ENCODE results near the gene PCGF1.

The PCGF1 gene

GRCh38 chr2:74535440-74535965, 28.0 kb upstream of the PCGF1 start:
- no peaks in the 10 kb centered on the region for H4K20me1 ChIP-seq (ENCODE audit: insufficient read depth, low read length)
- peaks cover 31% of the 10 kb centered on the region for H3K36me3 ChIP-seq (ENCODE audit: insufficient read depth, low read length)
- no peaks in the 10 kb centered on the region for H3K9me3 ChIP-seq (ENCODE audit: insufficient read depth, low read length, severe bottlenecking)
- ATAC-seq (ENCODE audit: insufficient read depth, low read depth) (no peak), DNase-seq (no peak)
- peaks cover 8% of the 10 kb centered on the region for H3K79me2 ChIP-seq (ENCODE audit: insufficient read depth, low read length)
- H2AFZ ChIP-seq (ENCODE audit: low read depth, low read length) = no peak overlapping the region
- H3K9ac ChIP-seq (ENCODE audit: low read depth, low read length) = no peak overlapping the region
- peaks cover 16% of the 10 kb centered on the region for H3K4me1 ChIP-seq (ENCODE audit: insufficient read depth, low read length)
- H3K4me2 ChIP-seq (ENCODE audit: insufficient read depth, low read length) = no peak overlapping the region
- TF ChIP-seq, protein P1, sequence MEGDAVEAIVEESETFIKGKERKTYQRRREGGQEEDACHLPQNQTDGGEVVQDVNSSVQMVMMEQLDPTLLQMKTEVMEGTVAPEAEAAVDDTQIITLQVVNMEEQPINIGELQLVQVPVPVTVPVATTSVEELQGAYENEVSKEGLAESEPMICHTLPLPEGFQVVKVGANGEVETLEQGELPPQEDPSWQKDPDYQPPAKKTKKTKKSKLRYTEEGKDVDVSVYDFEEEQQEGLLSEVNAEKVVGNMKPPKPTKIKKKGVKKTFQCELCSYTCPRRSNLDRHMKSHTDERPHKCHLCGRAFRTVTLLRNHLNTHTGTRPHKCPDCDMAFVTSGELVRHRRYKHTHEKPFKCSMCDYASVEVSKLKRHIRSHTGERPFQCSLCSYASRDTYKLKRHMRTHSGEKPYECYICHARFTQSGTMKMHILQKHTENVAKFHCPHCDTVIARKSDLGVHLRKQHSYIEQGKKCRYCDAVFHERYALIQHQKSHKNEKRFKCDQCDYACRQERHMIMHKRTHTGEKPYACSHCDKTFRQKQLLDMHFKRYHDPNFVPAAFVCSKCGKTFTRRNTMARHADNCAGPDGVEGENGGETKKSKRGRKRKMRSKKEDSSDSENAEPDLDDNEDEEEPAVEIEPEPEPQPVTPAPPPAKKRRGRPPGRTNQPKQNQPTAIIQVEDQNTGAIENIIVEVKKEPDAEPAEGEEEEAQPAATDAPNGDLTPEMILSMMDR (IDR thresholded peaks at IDR 0.05; ENCODE audit: borderline replicate concordance, extremely low read depth, low read length, poor library complexity, severe bottlenecking) = no peak
- TF ChIP-seq EZH2 (IDR thresholded peaks at IDR 0.05; ENCODE audit: borderline replicate concordance, low read depth, low read length, severe bottlenecking) = no peak
- peaks cover 5% of the 10 kb centered on the region for H3K27me3 ChIP-seq (ENCODE audit: insufficient read depth, low read length, poor library complexity)
- H3K27ac ChIP-seq (ENCODE audit: low read length) = no peak overlapping the region
- no peak overlapping the region for H3K4me3 ChIP-seq (ENCODE audit: low read depth in 1 of 2, low read length in 2 of 2)

DNA sequence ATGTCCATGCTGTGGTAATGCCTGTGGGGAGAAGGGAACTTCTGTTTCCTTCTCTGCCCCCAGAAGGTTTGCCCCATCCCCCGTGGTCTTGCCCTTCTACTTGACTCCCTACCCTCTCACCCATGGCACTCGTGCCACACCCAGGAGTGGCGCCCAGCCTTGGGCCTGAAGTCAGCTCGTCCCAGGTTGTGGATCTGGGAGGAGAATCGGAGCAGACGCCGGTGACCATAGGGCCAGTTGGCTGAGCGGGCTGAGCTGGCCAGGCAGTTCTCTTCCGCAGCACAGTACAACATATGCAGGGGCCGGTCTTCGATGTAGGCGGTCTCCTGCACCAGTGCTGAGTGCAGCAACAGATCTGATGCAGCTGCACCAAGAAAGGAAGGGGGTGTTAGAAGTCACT, 26.9 kb upstream of the PCGF1 start:
- no peaks in the 10 kb centered on the region for H3K9me3 ChIP-seq (ENCODE audit: insufficient read depth, low read length, severe bottlenecking)
- H3K9ac ChIP-seq (ENCODE audit: low read depth, low read length) = no peak overlapping the region
- no peak for TF ChIP-seq EZH2 (IDR thresholded peaks at IDR 0.05; ENCODE audit: borderline replicate concordance, low read depth, low read length, severe bottlenecking)
- TF ChIP-seq, protein P1 (IDR thresholded peaks at IDR 0.05; ENCODE audit: borderline replicate concordance, extremely low read depth, low read length, poor library complexity, severe bottlenecking) = no peak
- H3K79me2 ChIP-seq (ENCODE audit: insufficient read depth, low read length) = peaks cover 19% of the 10 kb centered on the region
- H2AFZ ChIP-seq (ENCODE audit: low read depth, low read length) = no peak overlapping the region
- no peak overlapping the region for H3K27ac ChIP-seq (ENCODE audit: low read length)
- peaks cover 31% of the 10 kb centered on the region for H3K36me3 ChIP-seq (ENCODE audit: insufficient read depth, low read length)
- no peaks in the 10 kb centered on the region for H4K20me1 ChIP-seq (ENCODE audit: insufficient read depth, low read length)
- peaks cover 18% of the 10 kb centered on the region for H3K4me1 ChIP-seq (ENCODE audit: insufficient read depth, low read length)
- H3K4me2 ChIP-seq (ENCODE audit: insufficient read depth, low read length) = no peak overlapping the region
- DNase-seq (no peak), ATAC-seq (ENCODE audit: insufficient read depth, low read depth) (no peak)
- peaks cover 5% of the 10 kb centered on the region for H3K27me3 ChIP-seq (ENCODE audit: insufficient read depth, low read length, poor library complexity)
- H3K4me3 ChIP-seq (ENCODE audit: low read depth in 1 of 2, low read length in 2 of 2) = no peak overlapping the region

DNA sequence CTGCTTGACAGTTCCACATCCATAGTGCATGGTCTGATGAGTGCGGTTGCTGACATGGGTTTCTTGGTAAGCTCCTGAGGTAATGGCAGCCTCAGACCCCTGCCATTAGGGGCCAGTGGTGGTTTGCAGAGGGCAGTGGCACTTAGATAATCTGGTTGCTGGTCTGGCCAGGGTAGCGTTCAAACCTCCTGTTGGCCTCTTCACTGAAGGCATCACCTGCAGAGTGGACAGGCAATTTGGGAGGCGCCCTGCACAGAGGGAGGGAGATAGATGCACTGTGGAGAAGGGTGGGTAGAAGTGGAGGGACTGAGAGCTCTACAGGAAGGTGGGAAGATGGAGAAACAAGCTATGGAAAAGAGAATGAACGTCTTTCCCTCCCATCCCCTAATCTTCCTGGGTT, 26.0 kb upstream of the PCGF1 start:
- no peak overlapping the region for H3K4me2 ChIP-seq (ENCODE audit: insufficient read depth, low read length)
- no peak for TF ChIP-seq EZH2 (IDR thresholded peaks at IDR 0.05; ENCODE audit: borderline replicate concordance, low read depth, low read length, severe bottlenecking)
- TF ChIP-seq, protein P1 (IDR thresholded peaks at IDR 0.05; ENCODE audit: borderline replicate concordance, extremely low read depth, low read length, poor library complexity, severe bottlenecking) = no peak
- no peaks in the 10 kb centered on the region for H3K9me3 ChIP-seq (ENCODE audit: insufficient read depth, low read length, severe bottlenecking)
- ATAC-seq (ENCODE audit: insufficient read depth, low read depth) (no peak), DNase-seq (no peak)
- H3K27ac ChIP-seq (ENCODE audit: low read length) = no peak overlapping the region
- no peak overlapping the region for H3K9ac ChIP-seq (ENCODE audit: low read depth, low read length)
- H2AFZ ChIP-seq (ENCODE audit: low read depth, low read length) = no peak overlapping the region
- H3K36me3 ChIP-seq (ENCODE audit: insufficient read depth, low read length) = peaks cover 39% of the 10 kb centered on the region
- peaks cover 22% of the 10 kb centered on the region for H3K4me1 ChIP-seq (ENCODE audit: insufficient read depth, low read length)
- H3K79me2 ChIP-seq (ENCODE audit: insufficient read depth, low read length) = peaks cover 29% of the 10 kb centered on the region
- peaks cover 5% of the 10 kb centered on the region for H3K27me3 ChIP-seq (ENCODE audit: insufficient read depth, low read length, poor library complexity)
- H3K4me3 ChIP-seq (ENCODE audit: low read depth in 1 of 2, low read length in 2 of 2) = no peak overlapping the region
- peaks cover 3% of the 10 kb centered on the region; the same call in 1 of the 2 replicates for H4K20me1 ChIP-seq (ENCODE audit: insufficient read depth, low read length)

Measured in DND-41 (cell line).